HG03108 (cell line): ENCODE results near the gene NLK.
A peak's percentile ranks its signal among the peaks of the same experiment; 100 is the strongest.

Source experiments
- ATAC-seq: cut with Tn5 transposase; IDR thresholded peaks from one replicate; pipeline ENCODE4 v1.9.1; 2021; ENCODE audit warnings: moderate library complexity; ENCODE audit not compliant: unreplicated experiment

NLK gene

DNA sequence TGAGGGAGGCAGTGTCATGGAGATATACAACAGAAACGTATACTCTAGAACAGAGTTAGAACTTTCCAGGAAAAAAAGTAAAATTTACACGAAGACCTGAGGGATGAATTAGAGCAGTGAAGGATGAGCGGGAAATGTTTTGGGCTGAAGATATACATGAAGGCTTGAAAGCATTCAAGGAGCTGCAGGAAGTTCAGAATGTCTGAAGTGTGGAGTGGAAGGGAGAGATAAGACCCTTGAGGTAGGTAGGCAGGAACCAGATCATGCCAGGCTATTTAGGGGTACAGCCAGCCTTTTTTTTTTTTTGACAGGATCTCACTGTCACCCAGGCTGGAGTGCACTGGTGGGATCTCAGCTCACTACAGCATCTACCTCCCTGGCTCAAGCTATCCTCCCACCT lies 3.2 kb upstream of the NLK start:
- ATAC-seq, result no peak

DNA sequence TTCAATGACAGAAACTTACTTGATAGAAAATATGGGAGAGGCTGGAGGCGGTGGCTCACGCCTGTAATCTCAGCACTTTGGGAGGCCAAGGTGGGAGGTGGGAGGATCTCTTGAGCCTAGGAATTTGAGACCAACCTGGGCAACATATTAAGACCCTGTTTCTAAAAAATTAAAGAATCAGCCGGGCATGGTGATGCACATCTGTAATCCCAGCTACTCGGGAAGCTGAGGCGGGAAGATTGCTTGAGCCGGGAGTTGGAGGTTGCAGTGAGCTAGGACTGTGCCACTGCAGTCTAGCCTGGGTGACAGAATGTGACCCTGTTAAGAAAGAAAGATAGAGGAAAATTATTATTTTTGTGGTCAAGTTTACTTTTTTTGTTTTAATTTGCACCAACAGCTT lies 2.1 kb upstream of the NLK start:
- no peak for ATAC-seq

DNA sequence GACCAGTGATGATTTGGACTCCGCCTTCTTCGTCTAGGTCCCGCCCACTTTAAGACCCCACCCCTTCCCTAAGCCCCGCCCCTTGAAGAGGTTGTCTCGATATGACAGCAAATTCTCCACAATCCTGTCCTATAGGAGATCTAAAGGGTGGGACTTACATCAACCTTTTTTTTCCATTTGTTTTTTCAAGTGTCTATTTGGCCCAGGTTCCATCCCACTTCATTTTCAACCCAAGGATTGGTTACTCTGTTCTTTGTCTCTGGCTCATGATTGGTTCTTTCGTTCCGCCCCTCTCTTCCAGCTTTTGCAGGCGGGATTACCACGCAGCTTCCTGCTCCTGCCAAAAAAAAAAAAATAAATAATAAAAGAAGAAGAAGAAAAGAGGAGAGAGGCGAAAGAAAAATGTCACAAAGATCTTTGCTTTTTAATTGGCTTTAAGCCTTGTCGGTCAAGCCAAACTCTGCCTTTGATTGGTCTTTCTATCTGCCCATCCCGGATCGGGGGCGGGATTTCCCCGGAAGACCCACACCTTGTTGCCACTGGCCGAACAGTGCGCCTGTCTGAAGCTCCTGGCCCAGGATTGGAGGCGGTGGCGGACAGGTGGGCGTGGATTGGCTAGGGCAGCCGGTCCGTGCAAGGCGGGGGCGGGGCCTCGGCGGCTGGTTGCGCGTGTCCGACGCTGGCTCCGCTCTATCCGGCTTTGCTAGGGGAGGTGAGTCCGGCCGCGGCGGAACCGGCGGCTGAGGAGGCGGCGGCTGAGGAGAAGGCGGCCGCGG lies 1.2 kb upstream of the NLK start:
- peak; percentile 91 for ATAC-seq

DNA sequence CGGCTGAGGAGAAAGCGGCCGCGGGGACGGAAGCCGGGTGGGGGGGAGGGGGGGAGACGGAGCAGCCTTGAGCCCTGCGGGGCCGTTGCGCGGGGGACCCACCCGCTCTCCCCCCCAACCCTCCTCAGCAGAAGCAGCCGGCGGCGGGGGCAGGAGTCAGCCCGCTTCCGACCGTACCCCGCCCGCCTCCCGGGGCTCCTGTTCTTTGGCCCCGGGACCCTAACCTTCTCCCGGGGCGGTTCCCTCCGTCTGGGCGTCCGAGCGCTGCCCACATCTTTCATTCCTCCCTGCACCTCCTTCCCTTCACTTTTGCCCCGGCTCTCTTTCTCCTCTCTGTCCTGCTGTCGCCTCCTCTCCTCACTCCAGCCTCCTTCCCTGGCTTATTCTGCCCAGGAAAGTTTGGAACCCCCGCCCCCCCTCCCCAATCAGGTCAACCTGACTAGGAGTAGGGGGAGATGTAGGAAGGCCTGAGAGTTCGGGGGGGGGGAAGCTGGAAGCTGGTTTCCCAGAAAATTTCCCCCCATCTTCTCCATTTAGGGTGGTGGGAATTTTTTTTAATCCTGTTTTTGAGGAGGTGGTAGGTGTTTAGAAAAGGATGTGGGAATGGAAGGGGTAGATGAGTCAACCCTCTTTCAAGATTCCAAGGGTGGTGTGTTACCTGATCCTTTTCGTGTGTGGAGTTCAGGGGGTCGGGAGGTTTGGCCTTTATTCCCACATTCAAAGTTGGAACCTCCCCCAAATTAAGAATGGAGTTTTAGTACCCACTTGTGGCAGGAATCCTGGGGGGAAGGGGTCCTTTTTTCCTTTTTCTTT lies 427 bp upstream of the NLK start:
- ATAC-seq, result peak; percentile 9

DNA sequence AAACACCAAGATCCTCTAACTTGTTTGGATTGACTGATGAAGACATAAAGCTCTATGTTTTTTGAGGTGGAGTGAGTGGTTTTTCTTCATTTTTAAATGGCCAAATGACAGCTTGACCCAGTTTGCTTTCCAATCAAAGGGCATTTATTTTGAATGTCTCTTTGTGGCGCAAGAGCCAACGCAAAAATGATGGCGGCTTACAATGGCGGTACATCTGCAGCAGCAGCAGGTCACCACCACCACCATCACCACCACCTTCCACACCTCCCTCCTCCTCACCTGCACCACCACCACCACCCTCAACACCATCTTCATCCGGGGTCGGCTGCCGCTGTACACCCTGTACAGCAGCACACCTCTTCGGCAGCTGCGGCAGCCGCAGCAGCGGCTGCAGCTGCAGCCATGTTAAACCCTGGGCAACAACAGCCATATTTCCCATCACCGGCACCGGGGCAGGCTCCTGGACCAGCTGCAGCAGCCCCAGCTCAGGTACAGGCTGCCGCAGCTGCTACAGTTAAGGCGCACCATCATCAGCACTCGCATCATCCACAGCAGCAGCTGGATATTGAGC lies 329 bp downstream of the NLK start:
- no peak for ATAC-seq

DNA sequence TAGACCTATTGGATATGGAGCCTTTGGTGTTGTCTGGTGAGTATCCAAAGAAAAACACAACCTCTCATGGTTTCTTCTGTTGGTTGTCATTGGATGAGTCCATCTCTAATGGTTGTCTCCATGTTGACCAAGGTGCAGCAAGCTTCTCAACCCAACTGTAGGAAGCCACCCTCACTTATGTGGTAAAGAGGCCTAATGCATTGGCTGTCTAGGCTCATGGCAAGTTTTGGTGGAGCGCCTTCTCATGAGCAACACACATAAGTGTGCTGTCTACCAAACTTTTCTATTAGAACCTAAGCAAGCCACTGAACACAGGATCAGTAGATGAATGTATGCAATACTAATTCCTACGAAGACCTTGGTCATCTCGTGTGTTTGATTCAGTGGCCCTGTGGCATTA lies 819 bp downstream of the NLK start:
- no peak for ATAC-seq

DNA sequence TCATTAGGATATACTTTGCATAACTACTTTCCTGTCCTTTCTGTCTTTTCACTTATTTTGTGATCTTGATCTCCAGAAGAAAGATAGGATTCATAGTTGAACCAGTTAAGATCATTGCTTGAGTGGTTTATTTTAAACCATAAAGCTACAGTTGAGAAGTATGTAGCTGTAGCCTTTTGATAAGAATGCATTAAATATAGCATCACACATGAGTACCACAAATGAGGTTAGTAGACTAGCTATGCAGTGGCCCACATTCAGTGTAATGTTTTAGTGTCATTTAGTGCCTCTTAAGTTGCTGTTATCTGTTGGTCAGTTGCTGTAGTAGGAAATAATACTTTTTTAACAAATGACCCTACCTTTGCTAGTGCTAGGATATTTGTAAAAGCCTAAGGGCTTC lies 1.3 kb downstream of the NLK start:
- no peak for ATAC-seq

DNA sequence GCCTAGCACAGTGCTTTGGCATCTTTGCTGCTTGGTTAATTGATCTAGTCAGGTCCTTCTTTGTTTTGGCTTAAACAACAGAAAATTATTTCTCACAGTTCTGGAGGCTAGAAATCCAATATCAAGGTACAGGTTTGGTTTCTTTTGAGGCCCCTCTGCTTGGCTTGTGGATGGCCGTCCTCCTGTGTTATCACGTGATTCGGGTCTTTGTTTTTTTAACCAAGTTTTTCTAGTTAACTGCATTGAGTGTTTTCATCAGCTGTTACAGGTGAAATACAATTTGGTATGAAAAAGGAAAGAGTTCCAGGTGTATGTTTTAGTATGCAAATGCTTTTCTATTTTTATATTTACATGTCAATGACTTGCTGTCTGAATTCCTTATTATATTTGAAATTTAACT lies 2.8 kb downstream of the NLK start:
- no peak for ATAC-seq

DNA sequence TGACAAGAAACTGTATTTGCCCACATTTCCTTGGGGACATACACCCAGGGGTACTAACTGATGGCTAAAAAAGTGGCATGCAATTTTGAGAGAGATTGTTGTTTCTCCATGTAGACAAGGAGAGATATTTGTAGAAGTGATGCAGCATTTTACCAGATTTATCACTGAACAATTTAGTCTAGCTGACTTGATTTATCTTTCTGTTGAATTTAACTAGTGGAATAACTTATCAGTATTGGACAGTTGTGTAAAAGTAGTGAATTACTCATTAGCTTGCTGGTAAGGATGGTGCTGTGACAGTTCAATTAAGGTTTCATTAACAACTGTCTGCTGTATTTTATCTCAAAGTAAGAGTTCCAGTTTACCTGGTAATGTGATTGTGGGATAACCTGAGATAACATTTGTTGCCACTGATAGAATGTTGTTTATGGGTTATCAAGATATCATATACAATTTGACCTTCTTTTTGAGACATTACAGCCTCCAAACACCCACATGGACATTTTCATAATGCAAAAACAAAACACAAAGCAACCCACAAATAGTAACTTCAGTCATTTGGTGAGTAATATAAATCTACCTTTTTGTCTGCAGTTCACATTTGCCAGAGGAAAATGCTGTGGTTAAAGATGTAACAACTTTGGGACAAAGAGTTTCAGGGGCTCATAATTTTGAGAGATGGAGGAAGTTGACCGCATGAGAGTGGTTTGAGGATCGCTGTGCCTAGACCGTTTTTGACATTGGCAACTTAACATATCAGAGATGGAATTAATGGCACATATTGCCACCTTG lies 3.8 kb downstream of the NLK start:
- no peak for ATAC-seq

DNA sequence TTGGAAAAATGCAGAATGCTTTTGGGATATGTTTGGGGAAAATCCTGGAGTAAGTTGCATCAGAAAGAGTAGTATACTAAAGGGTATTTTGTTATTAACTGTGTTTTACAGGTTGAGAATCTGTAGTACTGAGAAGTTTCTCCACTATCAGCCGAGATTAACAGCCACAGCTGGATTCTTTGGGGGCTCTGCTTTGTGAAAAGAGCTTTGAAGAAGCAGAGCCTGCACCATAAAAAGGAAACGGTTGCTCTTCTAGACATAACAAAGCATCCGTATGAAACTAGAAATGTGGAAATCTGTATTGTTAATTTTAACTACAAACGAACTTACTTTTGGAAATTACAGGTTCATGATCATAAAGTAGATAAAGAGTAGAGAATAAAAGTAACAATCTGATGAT lies 5.3 kb downstream of the NLK start:
- ATAC-seq, result no peak

DNA sequence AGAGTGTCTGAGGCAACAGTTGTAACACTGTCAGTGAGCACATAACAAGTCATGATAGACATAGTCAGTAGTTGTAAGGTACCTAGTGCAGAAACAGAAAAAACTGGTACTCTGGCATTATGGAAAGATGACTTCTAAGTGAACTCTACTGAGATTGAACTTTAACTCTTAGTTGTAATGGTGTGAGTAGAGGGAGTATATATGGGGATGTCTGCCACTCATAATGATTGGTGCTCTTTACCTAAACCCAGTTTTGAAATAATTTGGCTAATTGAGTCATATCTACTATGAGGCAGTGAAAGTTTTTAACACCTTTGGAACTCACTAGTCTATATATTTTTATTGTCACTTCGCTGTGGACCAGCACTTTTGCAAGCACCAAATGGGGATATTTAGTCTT lies 6.6 kb downstream of the NLK start:
- ATAC-seq, result no peak

DNA sequence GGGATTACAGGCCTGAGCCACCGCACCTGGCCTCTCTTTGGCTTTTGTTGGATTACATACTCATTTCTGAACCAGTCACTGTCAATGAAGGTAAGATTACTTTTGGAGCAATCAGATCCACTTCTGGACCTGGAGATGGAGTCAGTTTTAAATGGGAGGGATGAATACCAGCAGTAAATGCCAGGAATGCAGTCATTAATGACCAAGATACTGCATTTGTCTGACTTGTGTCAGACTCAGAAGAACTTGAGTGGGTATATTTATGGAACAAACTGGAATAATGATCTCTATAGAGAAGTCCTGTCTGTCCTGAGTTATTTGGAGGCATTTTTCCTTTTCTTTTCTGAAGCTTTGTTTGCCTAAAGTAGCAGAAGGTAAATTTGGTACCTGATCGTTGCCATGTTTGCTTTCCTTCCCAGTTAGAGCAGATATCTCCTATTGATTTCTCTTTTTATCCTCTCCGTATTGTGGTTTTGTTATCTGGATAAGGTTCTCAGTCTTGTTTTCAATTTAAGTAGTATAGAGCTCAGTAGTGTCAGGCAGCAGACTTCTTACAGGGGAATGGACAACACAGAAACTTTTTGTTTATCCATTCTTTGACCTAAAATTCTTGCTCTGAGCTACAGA lies 10.7 kb downstream of the NLK start:
- no peak for ATAC-seq

DNA sequence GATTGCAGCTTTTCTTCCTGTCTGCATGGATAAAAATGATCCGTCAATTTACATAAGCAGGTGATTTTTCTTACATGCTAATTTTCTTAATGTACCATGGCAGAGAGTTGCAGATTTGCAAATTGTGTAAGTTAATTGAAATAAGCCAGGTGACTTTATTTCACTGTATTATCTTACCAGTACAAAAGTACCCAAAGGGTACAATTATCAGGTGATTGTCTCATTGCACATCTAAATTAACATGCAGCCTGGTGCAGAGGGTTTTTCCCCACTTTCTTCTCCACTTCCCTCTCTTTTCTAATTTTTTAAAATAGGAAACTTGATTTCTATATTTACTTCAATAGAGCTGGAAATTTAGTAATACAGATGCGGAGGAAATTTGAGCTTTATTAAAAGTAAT lies 11.2 kb downstream of the NLK start:
- no peak for ATAC-seq

DNA sequence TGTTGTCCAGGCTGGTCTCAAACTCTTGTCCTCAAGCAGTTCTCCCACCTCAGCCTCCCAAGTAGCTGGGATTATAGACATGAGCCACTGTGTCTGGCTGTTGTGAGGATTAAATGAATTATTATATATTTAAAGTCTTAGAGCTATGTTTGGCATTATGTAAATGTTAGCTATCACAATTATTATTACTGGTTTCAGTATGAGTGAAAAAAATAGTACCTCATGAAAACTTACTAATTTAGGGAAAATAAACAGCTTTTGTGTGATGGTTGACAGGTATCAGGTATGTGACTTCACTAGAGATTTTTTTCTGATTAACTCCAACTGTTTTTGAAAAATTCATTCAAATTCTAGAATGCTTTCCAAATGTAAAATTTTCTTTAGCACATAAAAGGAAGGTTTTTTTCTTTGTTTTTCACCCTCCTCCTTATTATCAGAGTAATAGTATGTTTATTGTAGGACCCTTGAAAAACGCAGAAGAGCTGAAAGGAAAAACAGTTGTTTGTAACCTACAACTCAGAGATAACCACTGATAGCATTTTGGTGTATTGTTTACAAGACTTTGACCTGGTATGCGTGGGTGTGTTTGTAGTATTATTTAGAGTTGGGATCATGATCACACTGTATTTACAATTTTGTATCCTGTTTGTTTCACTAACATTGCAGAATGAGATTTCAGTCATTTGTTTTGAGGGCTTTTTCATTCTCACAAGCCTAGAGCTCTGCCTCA lies 13.2 kb downstream of the NLK start:
- ATAC-seq, result no peak

DNA sequence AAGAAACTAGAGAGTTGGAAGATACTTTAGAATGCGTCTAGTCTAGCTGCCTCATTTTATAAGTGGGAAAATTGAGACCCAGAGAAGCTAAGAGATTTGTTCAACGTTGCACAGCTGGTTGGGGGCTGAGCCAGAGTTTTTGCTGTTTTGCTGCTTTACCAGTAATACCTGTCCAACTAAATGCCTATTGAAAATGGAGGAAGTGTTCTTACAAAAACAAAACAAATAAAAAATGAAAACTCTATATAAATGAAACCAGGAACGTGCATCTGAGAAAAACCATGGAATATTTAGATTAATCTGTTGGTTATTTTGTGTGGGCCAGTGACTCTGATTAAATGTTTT lies 13.8 kb downstream of the NLK start:
- no peak for ATAC-seq

DNA sequence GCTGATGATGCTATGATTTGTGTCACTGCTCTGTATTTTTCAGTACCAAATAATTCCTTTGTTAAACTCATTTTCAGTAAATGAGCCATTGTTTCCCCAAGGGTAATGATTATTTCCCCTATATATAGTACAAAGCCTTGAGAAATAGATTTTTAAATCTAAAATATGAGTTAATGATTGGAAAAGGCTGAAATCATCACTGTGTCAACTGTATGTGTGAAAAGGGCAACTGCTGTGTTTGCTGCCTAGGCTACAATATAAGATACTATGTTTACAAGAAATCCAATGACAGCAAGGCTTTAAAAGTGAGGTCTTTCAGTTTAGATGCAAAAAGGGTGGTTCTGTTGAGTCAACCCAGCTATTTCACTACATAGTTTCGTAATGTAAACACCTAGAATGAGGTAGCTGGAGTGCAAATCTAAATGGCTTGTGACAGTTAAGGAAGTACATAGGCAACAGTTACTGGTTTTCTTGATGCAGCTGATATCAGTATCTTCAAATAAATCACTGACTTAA lies 15.3 kb downstream of the NLK start:
- peak; percentile 86 for ATAC-seq

DNA sequence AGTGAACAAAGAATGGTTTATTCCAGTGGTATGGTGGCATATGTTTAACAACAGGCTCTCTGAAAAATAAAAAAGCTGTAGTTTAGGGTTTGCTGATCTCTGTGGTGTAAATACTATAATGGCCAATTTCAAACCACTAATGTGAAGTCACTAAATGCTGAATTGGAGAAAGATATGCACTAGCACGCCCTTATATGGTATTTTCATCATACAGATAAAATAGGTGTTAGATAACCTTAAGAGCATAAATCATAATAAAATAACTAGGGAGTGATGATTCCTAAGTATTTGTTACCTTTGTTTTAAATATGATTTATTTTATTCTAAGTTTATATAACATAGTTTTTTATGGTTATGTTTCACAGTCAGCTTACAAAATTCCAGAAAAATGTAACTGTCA lies 17.2 kb downstream of the NLK start:
- no peak for ATAC-seq

DNA sequence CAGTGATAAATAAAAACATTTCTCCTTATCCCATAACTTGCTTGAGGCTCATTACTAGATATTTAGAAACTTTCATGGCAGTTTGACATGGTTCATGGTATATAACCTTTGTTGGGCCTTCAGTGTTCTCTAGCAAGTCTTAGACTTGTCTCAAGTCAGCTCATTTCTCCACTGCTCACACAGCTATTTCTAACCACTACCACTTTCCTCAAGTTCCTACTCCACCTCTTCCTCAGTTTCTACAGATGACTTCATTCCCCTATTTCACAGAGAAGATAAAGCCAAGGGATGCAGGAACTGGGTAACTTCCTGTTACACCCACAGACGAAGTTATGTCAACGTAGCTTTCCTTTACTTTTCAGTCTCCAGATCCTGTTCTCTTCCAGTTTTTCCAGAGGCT lies 23.2 kb downstream of the NLK start:
- ATAC-seq, result no peak

DNA sequence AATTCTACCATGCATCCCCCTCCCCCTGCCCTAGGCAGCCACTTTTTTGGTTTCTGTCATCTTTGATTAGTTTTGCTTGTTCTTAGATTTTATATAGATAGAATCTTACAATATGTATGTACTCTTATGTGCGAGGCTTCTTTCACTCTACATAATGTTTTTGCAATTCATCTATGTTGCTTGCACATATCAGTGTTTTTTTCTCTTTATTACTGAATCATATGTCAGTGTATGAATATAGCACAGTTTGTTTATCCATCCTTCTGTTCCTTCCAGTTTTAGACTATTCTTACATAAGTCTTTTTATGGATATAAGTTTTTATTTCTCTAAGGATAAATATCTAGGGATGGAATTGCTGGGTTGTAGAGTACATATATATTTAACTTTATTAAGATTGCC lies 26.6 kb downstream of the NLK start:
- no peak for ATAC-seq

DNA sequence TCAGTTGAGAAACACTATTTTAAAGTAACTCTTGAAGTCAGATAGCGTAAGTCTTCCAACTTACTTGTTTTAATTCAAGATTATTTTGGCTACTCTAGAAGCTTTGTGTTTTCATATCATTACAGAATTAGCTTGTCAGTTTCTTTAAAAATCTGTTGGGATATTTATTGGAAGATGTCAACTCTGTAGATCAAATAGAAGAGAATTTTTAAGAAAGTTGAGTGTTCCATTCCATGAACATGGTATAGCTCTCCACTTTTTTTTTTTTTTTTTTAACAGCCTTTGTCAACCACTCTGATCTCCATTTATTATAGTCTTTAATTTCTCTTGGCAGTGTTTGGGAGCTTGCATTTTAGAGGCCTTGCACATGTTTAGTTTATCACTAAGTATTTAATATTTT lies 28.7 kb downstream of the NLK start:
- no peak for ATAC-seq
